Retinal pigment epithelial cell (primary cell): ENCODE measurements around the gene RPS6KB1.
"Not testable (repeated sequence)": the region's sequence is repeated elsewhere in the genome, so short reads cannot be mapped to it uniquely, and the experiment has no call there.

Experiments
- DNase-seq: peaks from one replicate; pipeline ENCODE4 v3.0.0-alpha.2; 2010; ENCODE audit warnings: low read depth
- H3K4me3 ChIP-seq: 2 replicates; pipeline ENCODE4 v1.5.1; 2011; ENCODE audit warnings: mild to moderate bottlenecking, low read length, control low read depth, moderate library complexity
- TF ChIP-seq, protein P1 (sequence below): conservative IDR thresholded peaks from 2 replicates; pipeline ENCODE4 v1.5.1; 2011; ENCODE audit warnings: low read depth, low read length, control low read depth, inconsistent platforms

Gene RPS6KB1

DNA sequence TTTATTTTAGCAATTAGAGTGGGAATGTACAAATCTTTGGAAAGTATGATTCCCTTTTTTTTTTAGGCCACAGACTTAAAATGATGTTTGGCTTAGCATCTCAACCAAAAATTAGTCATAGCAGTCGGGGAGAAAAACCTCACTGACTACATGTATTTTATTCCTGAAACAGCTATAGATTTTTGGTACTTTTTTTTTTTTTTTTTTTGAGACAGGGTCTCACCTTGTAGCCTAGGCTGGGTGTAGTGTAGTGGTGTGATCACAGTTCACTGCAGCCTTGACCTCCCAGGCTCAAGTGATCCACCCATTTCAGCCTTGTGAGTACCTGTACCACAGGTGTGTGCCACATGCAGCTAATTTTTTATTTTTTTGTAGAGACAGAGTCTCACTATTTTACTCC, 48.2 kb downstream of the RPS6KB1 start:
- DNase-seq, result no peak
- TF ChIP-seq, protein P1, sequence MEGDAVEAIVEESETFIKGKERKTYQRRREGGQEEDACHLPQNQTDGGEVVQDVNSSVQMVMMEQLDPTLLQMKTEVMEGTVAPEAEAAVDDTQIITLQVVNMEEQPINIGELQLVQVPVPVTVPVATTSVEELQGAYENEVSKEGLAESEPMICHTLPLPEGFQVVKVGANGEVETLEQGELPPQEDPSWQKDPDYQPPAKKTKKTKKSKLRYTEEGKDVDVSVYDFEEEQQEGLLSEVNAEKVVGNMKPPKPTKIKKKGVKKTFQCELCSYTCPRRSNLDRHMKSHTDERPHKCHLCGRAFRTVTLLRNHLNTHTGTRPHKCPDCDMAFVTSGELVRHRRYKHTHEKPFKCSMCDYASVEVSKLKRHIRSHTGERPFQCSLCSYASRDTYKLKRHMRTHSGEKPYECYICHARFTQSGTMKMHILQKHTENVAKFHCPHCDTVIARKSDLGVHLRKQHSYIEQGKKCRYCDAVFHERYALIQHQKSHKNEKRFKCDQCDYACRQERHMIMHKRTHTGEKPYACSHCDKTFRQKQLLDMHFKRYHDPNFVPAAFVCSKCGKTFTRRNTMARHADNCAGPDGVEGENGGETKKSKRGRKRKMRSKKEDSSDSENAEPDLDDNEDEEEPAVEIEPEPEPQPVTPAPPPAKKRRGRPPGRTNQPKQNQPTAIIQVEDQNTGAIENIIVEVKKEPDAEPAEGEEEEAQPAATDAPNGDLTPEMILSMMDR, result no peak
- no peak overlapping the region for H3K4me3 ChIP-seq

DNA sequence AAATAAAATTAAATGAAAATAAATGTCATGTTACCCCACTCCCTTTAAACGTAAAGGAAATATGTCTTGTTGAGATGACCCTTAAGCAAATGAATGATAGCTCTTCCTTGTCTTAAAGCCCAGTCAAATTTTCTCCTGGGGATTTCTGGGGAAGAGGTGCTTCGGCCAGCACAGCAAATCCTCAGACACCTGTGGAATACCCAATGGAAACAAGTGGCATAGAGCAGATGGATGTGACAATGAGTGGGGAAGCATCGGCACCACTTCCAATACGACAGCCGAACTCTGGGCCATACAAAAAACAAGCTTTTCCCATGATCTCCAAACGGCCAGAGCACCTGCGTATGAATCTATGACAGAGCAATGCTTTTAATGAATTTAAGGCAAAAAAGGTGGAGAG, 53.5 kb downstream of the RPS6KB1 start:
- DNase-seq, H3K4me3 ChIP-seq: not testable (repeated sequence)

DNA sequence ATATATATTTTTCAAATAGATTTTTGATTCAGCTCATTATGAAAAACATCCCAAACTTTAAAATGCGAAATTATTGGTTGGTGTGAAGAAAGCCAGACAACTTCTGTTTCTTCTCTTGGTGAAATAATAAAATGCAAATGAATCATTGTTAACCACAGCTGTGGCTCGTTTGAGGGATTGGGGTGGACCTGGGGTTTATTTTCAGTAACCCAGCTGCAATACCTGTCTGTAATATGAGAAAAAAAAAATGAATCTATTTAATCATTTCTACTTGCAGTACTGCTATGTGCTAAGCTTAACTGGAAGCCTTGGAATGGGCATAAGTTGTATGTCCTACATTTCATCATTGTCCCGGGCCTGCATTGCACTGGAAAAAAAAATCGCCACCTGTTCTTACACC, 54.4 kb downstream of the RPS6KB1 start:
- DNase-seq, result not testable (repeated sequence)

DNA sequence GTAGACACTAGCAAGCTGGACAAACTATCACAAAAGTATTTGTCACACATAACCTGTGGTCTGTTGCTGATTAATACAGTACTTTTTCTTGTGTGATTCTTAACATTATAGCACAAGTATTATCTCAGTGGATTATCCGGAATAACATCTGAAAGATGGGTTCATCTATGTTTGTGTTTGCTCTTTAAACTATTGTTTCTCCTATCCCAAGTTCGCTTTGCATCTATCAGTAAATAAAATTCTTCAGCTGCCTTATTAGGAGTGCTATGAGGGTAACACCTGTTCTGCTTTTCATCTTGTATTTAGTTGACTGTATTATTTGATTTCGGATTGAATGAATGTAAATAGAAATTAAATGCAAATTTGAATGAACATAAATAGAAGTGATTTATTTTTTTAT, 57.1 kb downstream of the RPS6KB1 start:
- no peak overlapping the region for H3K4me3 ChIP-seq
- TF ChIP-seq, protein P1, result no peak
- DNase-seq, result no peak

More for the DNA sequence above, 54.4 kb downstream of the RPS6KB1 start:
- H3K4me3 ChIP-seq, result not testable (repeated sequence)

DNA sequence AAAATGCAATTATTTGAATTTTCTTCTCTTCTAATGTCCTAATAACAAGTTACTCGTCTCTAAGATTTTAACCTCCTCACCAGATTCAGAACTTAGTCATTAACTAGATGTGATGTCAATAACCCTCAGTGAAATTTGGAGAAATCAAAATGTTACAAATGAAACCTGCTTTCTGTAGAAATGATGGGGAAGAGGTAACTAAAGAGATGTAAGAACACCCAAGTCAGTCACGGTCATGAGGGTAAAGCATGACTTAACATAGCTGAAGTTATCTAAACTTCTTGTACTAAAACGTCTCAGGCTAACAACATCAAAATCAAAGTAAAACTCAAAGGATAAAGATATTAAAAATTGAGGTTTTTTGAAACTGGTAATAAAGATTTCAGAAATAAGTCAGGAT, 61.9 kb downstream of the RPS6KB1 start:
- H3K4me3 ChIP-seq, result no peak overlapping the region
- TF ChIP-seq, protein P1, result no peak
- no peak for DNase-seq

DNA sequence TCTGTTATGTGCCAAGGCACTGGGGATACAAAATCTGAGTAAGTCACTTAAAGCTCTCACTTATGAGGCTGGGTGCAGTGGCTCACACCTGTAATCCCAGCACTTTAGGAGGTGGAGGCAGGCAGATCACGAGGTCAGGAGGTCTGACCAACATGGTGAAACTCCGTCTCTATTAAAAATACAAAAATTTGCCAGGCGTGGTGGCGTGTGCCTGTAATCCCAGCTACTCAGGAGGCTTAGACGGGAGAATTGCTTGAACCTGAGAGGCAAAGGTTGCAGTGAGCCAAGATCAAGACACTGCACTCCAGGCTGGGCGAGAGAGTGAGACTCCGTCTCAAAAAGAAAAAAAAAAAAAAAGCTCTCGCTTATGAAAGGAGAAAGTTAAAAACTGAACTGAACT, 66.7 kb downstream of the RPS6KB1 start:
- H3K4me3 ChIP-seq, DNase-seq: not testable (repeated sequence)

DNA sequence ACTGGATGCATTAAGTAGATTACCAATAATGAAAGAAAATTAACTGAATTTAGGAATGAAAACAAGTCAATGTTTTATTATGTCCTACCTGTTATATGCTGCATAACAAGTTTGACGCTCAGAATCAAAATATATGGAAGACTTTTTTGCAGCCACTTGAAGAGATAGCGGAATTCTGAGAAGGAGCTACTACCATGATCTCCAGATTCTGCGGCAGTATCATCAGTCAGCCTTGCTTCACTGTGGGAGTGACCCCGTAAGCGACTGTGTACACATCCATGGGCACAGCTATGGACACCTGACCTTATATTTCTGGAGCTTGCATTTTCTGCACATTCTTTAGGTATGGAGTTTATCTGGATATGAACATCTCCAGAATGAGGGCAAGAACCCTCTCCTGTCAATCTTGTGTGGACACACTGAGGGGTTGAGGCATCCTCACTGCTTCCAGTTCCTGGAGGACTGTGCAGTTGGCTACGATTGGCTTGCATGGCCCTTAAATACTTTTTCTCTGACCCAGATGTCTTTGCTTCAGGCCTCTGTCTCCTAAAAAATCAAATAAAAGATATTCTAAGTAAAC, 69.9 kb downstream of the RPS6KB1 start:
- no peak overlapping the region for H3K4me3 ChIP-seq
- DNase-seq, result no peak
- TF ChIP-seq, protein P1, result no peak

DNA sequence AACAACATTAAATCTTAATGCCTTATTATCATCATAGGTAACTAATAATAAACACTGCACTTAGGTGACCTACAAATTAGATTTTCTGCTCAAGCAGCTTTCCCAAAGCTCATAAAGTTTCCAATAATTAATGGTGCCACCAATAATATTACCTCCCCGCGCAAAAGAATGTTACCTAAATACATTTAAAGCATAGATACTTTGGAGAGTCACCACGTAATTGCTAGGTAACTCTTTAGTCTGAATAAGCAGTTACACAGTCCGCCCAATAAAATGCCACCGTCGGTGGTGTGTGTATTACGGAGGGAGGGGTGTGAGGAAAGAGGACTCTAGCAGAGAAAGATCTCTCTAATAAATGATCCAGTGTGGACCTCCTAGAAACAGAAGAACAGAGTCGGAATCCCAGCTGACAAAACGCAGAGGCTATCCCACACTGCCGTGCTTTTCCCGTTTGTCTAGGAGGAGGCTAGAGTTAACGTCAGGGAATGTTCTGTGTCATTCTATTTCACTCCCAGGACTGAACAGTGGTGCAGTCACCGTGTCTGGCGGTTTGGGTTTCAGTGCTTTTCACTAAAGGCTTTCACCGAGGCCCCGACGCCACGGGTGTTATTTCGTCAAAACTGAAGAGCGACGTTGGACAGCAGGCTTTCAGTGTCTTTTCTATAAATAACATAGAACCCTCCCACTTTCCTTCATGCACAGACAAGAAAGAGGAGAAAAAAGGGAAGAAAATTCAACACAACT, 71.0 kb downstream of the RPS6KB1 start:
- peak; percentile 12 for DNase-seq
- peak overlapping the region; percentile 92 for H3K4me3 ChIP-seq
- TF ChIP-seq, protein P1, result no peak
